Left renal cortex interstitium (tissue), 4 donors: ENCODE results near the gene PPP4R3A. TPM values are rescaled to one million over a fixed set of nuclear protein-coding genes. Genes with fewer than 3 reads are reported as not detected.
"Not testable (repeated sequence)": the region's sequence is repeated elsewhere in the genome, so short reads cannot be mapped to it uniquely, and the experiment has no call there.

Source experiments
- DNase-seq, 4 donors: peaks; one replicate each; pipeline ENCODE4 v3.0.0-alpha.2; 2013; ENCODE audit warnings: low read depth in 4 of 4, low spot score in 2 of 4, missing footprints in 1 of 4
- polyA plus RNA-seq, 4 donors: library from polyadenylated mRNA; unstranded; fragments of 120-200 nt; gene quantifications; one replicate each; pipeline ENCODE4 v1.2.1, GENCODE V29; 2013; ENCODE audit not compliant: insufficient read length in 4 of 4

The PPP4R3A gene
- polyA plus RNA-seq, 4 donors, result 96.9 to 132 (median 116) TPM

DNA sequence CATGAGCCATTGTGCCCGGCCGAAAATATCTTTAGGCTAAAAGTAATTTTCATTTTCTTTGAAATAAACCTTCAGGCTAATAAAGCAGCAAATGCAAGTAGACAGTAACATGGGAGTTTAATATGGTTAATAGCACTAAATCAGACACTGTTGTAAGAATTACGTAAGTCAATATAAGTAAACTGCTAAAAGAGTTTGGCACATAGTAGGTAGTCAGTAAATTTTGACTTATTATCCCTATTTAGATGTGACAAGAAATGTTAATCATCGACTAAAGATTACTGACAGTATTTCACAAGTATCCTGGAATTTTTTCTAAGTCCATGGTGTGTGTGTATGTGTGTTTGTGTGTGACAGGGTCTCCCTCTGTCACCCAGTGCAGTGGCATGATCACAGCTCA, 3.9 kb downstream of the PPP4R3A start:
- DNase-seq, result no peak

- DNase-seq, result no peak
Measured at GRCh38 chr14:91503000-91503504, 7.1 kb downstream of the PPP4R3A start.

- DNase-seq, result no peak
Measured at GRCh38 chr14:91501951-91502930, 7.9 kb downstream of the PPP4R3A start.

GRCh38 chr14:91501348-91501747, 8.8 kb downstream of the PPP4R3A start:
- no peak for DNase-seq

- DNase-seq, result no peak
Measured at GRCh38 chr14:91496790-91497189, 13.3 kb downstream of the PPP4R3A start.

DNA sequence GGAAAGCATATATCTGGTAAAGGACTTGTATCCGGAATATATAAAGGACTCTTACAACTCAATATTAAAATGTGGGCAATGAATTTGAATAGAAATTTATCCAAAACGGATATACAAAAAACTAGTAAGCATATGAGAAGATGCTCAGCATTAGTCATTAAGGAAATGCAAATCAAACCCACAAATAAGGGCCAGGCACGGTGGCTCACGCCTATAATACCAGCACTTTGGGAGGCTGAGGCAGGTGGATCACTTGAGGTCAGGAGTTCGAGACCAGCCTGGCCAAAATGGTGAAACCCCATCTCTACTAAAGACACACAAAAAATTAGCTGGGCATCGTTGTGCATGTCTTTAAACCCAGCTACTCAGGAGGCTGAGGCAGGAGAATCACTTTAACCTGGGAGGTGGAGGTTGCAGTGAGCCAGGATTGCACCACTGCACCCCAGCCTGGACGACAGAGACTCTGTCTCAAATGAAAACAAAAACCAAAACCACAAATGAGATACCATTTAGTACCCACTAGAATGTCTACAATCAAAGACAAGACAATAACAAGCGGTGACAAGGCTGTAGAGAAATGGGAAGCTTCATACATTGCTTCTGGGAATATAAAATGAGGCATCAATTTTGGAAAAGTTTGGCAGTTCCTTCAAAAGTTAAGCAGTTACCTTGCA, 15.6 kb downstream of the PPP4R3A start:
- not testable (repeated sequence) for DNase-seq

- no peak for DNase-seq
Measured at GRCh38 chr14:91493169-91493568, 16.9 kb downstream of the PPP4R3A start.

DNA sequence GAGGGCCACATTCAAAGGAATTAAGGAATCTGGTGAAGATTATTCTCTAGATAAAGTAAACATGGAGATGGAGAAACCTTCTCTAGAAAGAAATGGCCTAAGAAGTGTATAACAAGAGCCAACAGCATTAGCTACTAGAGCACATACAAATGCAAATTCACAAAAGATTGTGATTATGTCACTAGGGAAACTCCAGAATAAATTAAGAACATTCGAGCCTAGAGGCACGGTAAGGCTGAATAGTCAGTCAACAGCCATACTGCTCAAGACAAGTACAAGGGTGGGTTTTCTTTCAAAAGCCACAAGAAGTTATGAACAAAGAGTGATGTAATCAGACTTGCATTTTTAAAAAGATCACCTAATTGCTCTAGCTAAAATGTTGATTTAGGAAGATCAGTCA, 25.4 kb downstream of the PPP4R3A start:
- DNase-seq, result no peak

- no peak for DNase-seq
Measured at GRCh38 chr14:91484186-91484585, 25.9 kb downstream of the PPP4R3A start.

- no peak for DNase-seq
Measured at GRCh38 chr14:91482263-91483013, 27.7 kb downstream of the PPP4R3A start.

DNA sequence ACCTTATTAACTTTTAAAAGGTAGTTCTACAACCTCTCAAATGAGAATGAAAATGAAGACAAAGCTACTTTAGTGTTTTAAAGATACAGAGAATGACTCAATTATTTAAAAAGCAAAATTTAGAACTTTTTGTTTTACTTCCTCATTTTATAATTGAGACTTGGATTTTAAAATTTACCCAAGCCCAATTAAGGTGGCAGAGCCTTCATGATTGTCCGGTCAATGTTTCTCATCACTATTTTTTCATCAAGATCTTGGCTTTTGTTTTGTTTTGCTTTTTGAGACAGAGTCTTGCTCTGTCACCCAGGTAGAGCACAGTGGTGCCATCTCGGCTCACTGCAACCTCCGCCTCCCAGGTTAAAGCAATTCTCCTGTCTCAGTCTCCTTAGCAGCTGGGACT, 32.7 kb downstream of the PPP4R3A start:
- no peak for DNase-seq

DNA sequence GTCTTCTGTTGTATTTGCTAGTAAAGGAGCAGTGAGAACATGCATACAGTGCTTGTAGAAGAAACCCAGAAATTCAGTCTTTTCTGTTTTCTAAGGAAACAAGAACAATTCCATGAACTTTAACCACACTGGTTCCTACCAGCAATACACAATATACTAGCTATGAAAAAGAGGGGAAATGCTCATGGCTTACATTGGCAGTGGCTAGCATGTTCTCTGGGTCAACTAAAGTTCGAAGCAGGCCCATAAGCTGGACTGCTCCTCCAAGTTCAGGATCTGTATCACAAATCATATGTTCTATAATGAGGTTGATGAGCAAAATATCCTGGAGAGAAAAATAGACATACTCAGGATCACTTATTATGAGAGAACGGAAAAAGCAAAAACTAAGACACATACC, 37.1 kb downstream of the PPP4R3A start:
- DNase-seq, result no peak

- DNase-seq, result no peak
Measured at GRCh38 chr14:91470216-91470615, 39.9 kb downstream of the PPP4R3A start.

GRCh38 chr14:91466192-91466591, 43.9 kb downstream of the PPP4R3A start:
- peak in 1 of 4 donors; percentile 10 for DNase-seq

GRCh38 chr14:91464615-91465205, 45.4 kb downstream of the PPP4R3A start:
- DNase-seq, result no peak

DNA sequence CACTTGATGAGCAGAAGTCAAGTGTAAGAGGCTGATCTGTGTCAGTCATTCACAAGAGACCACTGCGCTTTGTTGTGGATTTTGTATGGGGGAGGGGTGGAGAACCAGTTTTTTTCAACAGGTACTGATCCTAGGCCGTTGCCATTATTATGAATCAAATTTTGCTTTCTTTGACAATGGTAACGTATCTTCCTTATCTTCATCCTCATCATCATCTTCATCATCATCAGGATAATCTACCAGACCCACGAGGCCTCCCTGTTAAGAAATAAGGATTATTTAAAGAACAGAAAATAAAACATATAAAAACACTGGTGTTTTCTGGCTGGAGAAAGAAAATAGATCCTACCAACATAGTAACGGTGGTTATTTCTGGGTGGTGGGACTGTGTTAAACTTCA, 51.5 kb downstream of the PPP4R3A start:
- no peak for DNase-seq

- no peak for DNase-seq
Measured at GRCh38 chr14:91456283-91456682, 53.8 kb downstream of the PPP4R3A start.

DNA sequence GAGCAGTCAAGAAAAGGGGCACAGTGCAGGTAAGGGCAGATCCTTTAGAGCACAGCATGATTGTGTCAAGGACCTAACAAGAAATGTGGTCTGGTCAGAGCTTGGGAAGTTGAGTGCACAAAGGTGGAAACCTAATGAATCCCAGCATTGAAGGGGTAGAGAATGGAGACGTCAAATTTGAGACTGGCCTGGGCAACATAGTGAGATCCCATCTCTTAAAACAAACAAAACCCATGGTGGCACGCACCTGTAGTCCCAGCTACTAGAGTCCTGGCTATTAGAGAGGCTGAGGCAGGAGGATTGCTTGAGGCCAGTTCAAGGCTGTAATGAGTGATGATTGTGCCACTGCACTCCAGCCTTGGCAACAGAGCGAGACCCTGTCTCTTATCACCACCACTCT, 55.5 kb downstream of the PPP4R3A start:
- DNase-seq, result no peak

DNA sequence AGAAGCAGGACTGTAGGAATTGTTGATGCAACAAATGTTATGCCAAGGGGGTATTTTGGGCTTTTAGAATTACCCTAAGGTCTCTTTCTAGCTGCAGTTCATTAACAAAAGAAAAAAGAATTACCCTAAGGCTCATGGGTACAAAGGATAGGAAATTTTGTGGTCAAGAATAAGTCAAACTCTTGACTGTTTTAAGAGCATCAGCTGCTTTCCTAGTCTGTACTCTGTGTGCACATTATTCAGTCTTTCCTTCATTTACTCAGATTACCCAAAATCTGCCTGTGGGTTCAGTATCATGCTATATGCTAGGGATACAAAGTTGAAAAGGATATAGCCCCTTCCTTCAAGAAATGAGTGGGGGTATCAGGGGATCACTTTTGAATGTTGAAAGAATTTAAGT, 56.0 kb downstream of the PPP4R3A start:
- no peak for DNase-seq

DNA sequence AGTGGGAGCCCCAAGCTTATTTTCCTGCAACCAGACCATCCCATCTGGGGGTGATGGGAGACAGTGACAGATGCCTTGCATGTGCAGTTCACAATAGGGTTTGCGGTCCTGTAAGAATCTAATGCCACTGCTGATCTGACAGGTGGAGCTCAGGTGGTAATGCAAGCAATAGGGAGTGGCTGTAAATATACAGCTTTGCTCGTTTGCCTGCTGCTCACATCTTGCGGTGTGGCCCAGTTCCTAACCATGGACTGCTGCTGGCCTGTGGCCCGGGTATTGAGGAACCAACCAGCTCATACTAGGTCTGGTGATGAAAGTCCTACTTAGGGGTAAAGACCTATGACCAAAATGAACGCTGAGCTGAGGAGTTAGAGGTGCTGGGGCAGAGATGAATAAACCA, 56.4 kb downstream of the PPP4R3A start:
- DNase-seq, result no peak
